HL-60 (cell line): ENCODE data around the gene MRPS7.

ENCODE experiments used
- CTCF ChIP-seq: IDR thresholded peaks from one replicate; pipeline ENCODE4 v1.5.1; 2011; ENCODE audit warnings: low read length, control low read depth, inconsistent platforms; ENCODE audit not compliant: insufficient read depth
- GABPA ChIP-seq: IDR thresholded peaks from 2 replicates; pipeline ENCODE4 v1.6.1; 2012; ENCODE audit warnings: low read depth
- POLR2AphosphoS5 ChIP-seq: IDR thresholded peaks from 2 replicates; pipeline ENCODE4 v1.6.1; 2012; ENCODE audit warnings: low read depth
- SPI1 ChIP-seq: IDR thresholded peaks from 2 replicates; pipeline ENCODE4 v1.6.1; 2012; ENCODE audit warnings: low read depth, mild to moderate bottlenecking, borderline replicate concordance
- TF ChIP-seq, protein P1 (sequence below): IDR thresholded peaks from 2 replicates; pipeline ENCODE4 v1.6.1; 2012; ENCODE audit warnings: low read depth; ENCODE audit not compliant: insufficient replicate concordance

DNA sequence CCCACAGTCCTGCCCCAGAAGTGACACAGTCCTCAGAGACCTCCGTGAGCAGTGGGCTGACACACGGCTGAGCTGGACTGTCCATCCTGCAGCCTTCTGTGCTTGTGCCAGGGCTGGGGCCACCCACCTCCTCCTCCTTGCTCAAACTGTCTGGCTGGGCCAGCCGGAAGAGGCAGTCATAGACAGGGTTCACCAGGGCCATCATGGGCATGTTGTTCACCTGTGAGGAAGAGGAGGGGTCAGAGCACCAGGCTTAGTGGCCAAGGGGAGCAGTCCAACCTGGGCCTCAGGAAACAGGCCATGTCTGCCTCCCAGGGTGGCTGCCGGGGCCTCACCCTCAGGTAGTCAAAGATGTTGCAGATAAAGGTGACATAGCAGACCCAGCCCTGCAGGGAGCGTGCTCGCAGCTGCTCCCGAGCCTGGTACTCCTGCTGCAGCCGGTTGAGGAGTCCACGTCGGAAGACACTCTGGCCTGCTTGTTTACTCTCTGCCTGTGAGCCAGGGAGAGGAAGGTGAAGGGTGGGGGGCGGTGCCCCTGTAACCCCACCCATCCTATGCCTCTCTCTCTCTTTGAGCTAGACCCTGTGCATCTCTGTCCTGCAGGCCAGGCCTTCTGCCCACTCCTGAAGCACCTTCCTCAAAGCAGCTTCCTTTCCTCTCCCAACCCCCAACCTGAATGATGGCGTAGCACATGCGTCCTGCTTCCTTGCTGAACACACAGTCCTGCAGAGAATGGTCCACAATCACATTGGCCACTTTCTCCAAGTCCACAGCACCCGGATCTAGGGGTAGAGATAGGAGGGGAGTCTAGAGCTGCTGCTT lies 5.9 kb downstream of the MRPS7 start:
- no peak for TF ChIP-seq CTCF
- TF ChIP-seq POLR2AphosphoS5, result peak; percentile 63
- TF ChIP-seq, protein P1, sequence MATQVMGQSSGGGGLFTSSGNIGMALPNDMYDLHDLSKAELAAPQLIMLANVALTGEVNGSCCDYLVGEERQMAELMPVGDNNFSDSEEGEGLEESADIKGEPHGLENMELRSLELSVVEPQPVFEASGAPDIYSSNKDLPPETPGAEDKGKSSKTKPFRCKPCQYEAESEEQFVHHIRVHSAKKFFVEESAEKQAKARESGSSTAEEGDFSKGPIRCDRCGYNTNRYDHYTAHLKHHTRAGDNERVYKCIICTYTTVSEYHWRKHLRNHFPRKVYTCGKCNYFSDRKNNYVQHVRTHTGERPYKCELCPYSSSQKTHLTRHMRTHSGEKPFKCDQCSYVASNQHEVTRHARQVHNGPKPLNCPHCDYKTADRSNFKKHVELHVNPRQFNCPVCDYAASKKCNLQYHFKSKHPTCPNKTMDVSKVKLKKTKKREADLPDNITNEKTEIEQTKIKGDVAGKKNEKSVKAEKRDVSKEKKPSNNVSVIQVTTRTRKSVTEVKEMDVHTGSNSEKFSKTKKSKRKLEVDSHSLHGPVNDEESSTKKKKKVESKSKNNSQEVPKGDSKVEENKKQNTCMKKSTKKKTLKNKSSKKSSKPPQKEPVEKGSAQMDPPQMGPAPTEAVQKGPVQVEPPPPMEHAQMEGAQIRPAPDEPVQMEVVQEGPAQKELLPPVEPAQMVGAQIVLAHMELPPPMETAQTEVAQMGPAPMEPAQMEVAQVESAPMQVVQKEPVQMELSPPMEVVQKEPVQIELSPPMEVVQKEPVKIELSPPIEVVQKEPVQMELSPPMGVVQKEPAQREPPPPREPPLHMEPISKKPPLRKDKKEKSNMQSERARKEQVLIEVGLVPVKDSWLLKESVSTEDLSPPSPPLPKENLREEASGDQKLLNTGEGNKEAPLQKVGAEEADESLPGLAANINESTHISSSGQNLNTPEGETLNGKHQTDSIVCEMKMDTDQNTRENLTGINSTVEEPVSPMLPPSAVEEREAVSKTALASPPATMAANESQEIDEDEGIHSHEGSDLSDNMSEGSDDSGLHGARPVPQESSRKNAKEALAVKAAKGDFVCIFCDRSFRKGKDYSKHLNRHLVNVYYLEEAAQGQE, result no peak
- no peak for TF ChIP-seq GABPA
- no peak for TF ChIP-seq SPI1
